B cell (primary cell): ENCODE measurements around the gene KIF23. TPM values are rescaled to one million over a fixed set of nuclear protein-coding genes. Genes with fewer than 3 reads are reported as not detected.
A peak's percentile ranks its signal among the peaks of the same experiment; 100 is the strongest.

Source experiments
- ATAC-seq: fragments of 200-7000 bp; cut with Tn5 transposase; one replicate; pipeline ENCODE4 v1.10.0; 2021; ENCODE audit warnings: low read depth, mild to moderate bottlenecking, moderate number of reproducible peaks, moderate library complexity
- CTCF ChIA-PET: fragments of 350-600 bp; sonication (Branson Sonifier 250); formaldehyde crosslinking; loops from one replicate; lab custom pipeline; 2021; ENCODE audit warnings: antibody characterized with exemption, inconsistent platforms; lab: Charles Lee
- POLR2A ChIA-PET: fragments of 350-600 bp; sonication (Branson Sonifier 250); formaldehyde crosslinking; loops from one replicate; lab custom pipeline; 2021; ENCODE audit warnings: antibody characterized with exemption; lab: Charles Lee
- DNase-seq: peaks from one replicate; pipeline ENCODE4 v3.0.0; 2013
- H2AFZ ChIP-seq: 2 replicates; pipeline ENCODE4 v1.6.1; 2012; ENCODE audit warnings: mild to moderate bottlenecking, low read depth, low read length; ENCODE audit not compliant: insufficient read depth, poor library complexity, severe bottlenecking
- H3K27ac ChIP-seq, 2 donors: 1 replicate in 1 of 2; 2 replicates in 1 of 2; pipeline ENCODE4 v1.5.1; 2012 to 2013; ENCODE audit warnings: low read length in 2 of 2, mild to moderate bottlenecking in 2 of 2, moderate library complexity in 1 of 2
- H3K27me3 ChIP-seq, 4 experiments: fragments of 200-600 bp in 1 of 4; sonication (generic) in 1 of 4; replicated peaks in 1 of 4; 1 replicate in 2 of 4; 2 replicates in 2 of 4; pipeline versions ENCODE4 v1.6.1 to v1.7.0; 2013 to 2016; ENCODE audit warnings: low read length in 3 of 4, mild to moderate bottlenecking in 2 of 4, mixed read lengths in 1 of 4, moderate library complexity in 1 of 4; ENCODE audit not compliant: insufficient read depth in 4 of 4, control insufficient read depth in 3 of 4; ENCODE audit errors: control extremely low read depth in 1 of 4
- H3K36me3 ChIP-seq, 2 experiments: replicated peaks in 1 of 2; 1 replicate in 1 of 2; 2 replicates in 1 of 2; pipeline versions ENCODE4 v1.6.1 to v1.7.1; 2013; ENCODE audit warnings: low read length in 1 of 2; ENCODE audit not compliant: insufficient read depth in 2 of 2, control insufficient read depth in 1 of 2; ENCODE audit errors: control extremely low read depth in 1 of 2, extremely low read depth in 1 of 2
- H3K4me1 ChIP-seq, 2 donors: fragments of 200-600 bp in 1 of 2; sonication (generic) in 1 of 2; 1 replicate in 1 of 2; 2 replicates in 1 of 2; pipeline versions ENCODE4 v1.5.1 to v1.6.1; 2013 to 2017; ENCODE audit warnings: low read length in 2 of 2; ENCODE audit not compliant: control insufficient read depth in 2 of 2, insufficient read depth in 2 of 2
- H3K4me2 ChIP-seq: replicated peaks from 2 replicates; pipeline ENCODE3; 2012; ENCODE audit warnings: mild to moderate bottlenecking, low read depth, low read length; ENCODE audit not compliant: poor library complexity, severe bottlenecking
- H3K4me3 ChIP-seq, 5 experiments: fragments of 200-600 bp in 1 of 5; sonication (generic) in 1 of 5; 1 replicate in 3 of 5; 2 replicates in 2 of 5; pipeline versions ENCODE4 v1.5.1 to v1.7.0; 2011 to 2016; ENCODE audit warnings: low read length in 4 of 5, mild to moderate bottlenecking in 4 of 5, low read depth in 2 of 5, control low read depth in 1 of 5, moderate library complexity in 1 of 5; ENCODE audit not compliant: insufficient read depth in 1 of 5; ENCODE audit errors: control extremely low read depth in 1 of 5, extremely low read depth in 1 of 5
- H3K79me2 ChIP-seq: fragments of 200-600 bp; sonication (generic); one replicate; pipeline ENCODE4 v1.6.0; 2016; ENCODE audit warnings: low read length; ENCODE audit not compliant: control insufficient read depth, insufficient read depth
- H3K9ac ChIP-seq: fragments of 200-600 bp; sonication (generic); 2 replicates; pipeline ENCODE4 v1.6.1; 2017; ENCODE audit warnings: mild to moderate bottlenecking, low read length, moderate library complexity
- H3K9me3 ChIP-seq, 3 donors: one replicate each; pipeline versions ENCODE4 v1.6.1 to v1.7.1; 2013; ENCODE audit warnings: low read length in 2 of 3; ENCODE audit not compliant: control insufficient read depth in 2 of 3, insufficient read depth in 1 of 3; ENCODE audit errors: control extremely low read depth in 1 of 3
- H4K20me1 ChIP-seq: 2 replicates; pipeline ENCODE4 v1.6.0; 2012; ENCODE audit warnings: mild to moderate bottlenecking, low read length; ENCODE audit not compliant: insufficient read depth, control insufficient read depth, poor library complexity, severe bottlenecking
- H3K27ac Mint-ChIP-seq: one replicate; pipeline ENCODE4 v1.8.0; 2021; ENCODE audit warnings: mixed read lengths
- H3K27me3 Mint-ChIP-seq: one replicate; pipeline ENCODE4 v1.8.0; 2021; ENCODE audit warnings: mixed read lengths
- H3K4me1 Mint-ChIP-seq: one replicate; pipeline ENCODE4 v1.8.0; 2021; ENCODE audit warnings: mixed read lengths
- H3K4me3 Mint-ChIP-seq: one replicate; pipeline ENCODE4 v1.8.0; 2021; ENCODE audit warnings: mixed read lengths
- H3K9me3 Mint-ChIP-seq: one replicate; pipeline ENCODE4 v1.8.0; 2022; ENCODE audit warnings: mixed read lengths; ENCODE audit not compliant: insufficient read depth
- EZH2 ChIP-seq: IDR thresholded peaks from 2 replicates; pipeline ENCODE4 v1.6.1; 2012; ENCODE audit warnings: borderline replicate concordance, low read depth, mild to moderate bottlenecking, moderate library complexity, low read length; ENCODE audit not compliant: insufficient read depth, poor library complexity, severe bottlenecking
- WGBS: methylation state at CpG from one replicate; pipeline ENCODE4 v1.1.5; 2013; ENCODE audit warnings: missing lambda C conversion rate; ENCODE audit not compliant: insufficient coverage; 5-methylcytosine and 5-hydroxymethylcytosine counted together
- intact Hi-C: fragments of 100-400 bp; cut with micrococcal nuclease; formaldehyde crosslinking; loops from one replicate; pipeline ENCODE4 v1.10.0; 2022
- polyA plus RNA-seq: library from polyadenylated mRNA; depleted of rRNA; stranded (reverse); fragments of >200 nt; gene quantifications from 2 replicates; pipeline ENCODE4 v1.2.3, GENCODE V29; 2012
- total RNA-seq, 2 donors: library from RNA; stranded (reverse); fragments of 120-200 nt in 1 of 2; gene quantifications; 1 replicate in 1 of 2; 2 replicates in 1 of 2; pipeline versions ENCODE4 v1.2.3 to v1.2.4, GENCODE V29; 2013 to 2022
- TF ChIP-seq, protein P1 (sequence below): fragments of 200-600 bp; IDR thresholded peaks from one replicate; pipeline ENCODE4 v1.8.0; 2022; ENCODE audit warnings: antibody characterized with exemption, mild to moderate bottlenecking

The KIF23 gene
- total and polyA plus RNA-seq, 2 donors (not counting 1 experiment from before 2014, with no cell fraction given), result 0.30 to 0.34 TPM

DNA sequence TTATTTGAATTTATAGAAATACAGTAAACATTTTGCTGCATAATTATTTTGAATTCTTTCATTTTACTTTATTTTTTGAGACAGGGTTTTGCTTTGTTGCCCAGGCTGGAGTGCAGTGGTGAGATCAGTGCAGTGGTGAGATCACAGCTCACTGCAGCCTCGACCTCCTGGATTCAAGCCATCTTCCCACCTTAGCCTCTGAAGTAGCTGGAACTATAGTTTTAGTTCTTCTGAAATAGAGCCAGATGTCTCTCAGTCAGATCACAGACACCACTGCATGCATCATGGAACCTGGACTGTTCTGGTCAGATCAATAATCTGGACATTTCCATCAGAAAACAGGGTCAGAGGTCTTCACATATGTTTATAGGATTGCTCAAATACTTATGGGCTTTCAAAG is 46.3 kb downstream of the KIF23 start:
- no peak for TF ChIP-seq EZH2
- TF ChIP-seq, protein P1, sequence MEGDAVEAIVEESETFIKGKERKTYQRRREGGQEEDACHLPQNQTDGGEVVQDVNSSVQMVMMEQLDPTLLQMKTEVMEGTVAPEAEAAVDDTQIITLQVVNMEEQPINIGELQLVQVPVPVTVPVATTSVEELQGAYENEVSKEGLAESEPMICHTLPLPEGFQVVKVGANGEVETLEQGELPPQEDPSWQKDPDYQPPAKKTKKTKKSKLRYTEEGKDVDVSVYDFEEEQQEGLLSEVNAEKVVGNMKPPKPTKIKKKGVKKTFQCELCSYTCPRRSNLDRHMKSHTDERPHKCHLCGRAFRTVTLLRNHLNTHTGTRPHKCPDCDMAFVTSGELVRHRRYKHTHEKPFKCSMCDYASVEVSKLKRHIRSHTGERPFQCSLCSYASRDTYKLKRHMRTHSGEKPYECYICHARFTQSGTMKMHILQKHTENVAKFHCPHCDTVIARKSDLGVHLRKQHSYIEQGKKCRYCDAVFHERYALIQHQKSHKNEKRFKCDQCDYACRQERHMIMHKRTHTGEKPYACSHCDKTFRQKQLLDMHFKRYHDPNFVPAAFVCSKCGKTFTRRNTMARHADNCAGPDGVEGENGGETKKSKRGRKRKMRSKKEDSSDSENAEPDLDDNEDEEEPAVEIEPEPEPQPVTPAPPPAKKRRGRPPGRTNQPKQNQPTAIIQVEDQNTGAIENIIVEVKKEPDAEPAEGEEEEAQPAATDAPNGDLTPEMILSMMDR, result no peak
- H3K36me3 ChIP-seq, result peaks cover 0 to 22% of the 10 kb centered on the region in 2 experiments
- peaks cover 27% of the 10 kb centered on the region for H3K4me1 Mint-ChIP-seq
- H3K27ac ChIP-seq, result no peak overlapping the region
- H3K9me3 ChIP-seq, result no peaks in the 10 kb centered on the region
- peaks cover 10% of the 10 kb centered on the region for H3K79me2 ChIP-seq
- no peak overlapping the region for H3K27ac Mint-ChIP-seq
- H3K4me3 ChIP-seq, result no peak overlapping the region
- no peaks in the 10 kb centered on the region for H3K9me3 Mint-ChIP-seq
- intact Hi-C loops, result loop anchor here (5.0 kb wide), 1 partner anchor 1017 kb away; no protein-coding TSS in a partner anchor
- DNase-seq, result no peak
- ChIA-PET POLR2A (no interaction called here), CTCF (interaction anchor here (0.5 kb wide), 1 partner anchor 11 kb away, joined by 4 read pairs; no protein-coding TSS in a partner anchor)
- no peaks in the 10 kb centered on the region for H3K27me3 Mint-ChIP-seq
- H4K20me1 ChIP-seq, result peaks cover 12% of the 10 kb centered on the region
- H3K27me3 ChIP-seq, result no peaks in the 10 kb centered on the region
- WGBS, result no CpG with 5 or more reads among the region's 1 CpG
- H3K4me3 Mint-ChIP-seq, result no peak overlapping the region
- H2AFZ ChIP-seq, result no peak overlapping the region
- H3K4me2 ChIP-seq, result no peak overlapping the region
- ATAC-seq, result no peak
- no peak overlapping the region for H3K9ac ChIP-seq
- H3K4me1 ChIP-seq, result peaks cover 11 to 16% of the 10 kb centered on the region in 2 donors

DNA sequence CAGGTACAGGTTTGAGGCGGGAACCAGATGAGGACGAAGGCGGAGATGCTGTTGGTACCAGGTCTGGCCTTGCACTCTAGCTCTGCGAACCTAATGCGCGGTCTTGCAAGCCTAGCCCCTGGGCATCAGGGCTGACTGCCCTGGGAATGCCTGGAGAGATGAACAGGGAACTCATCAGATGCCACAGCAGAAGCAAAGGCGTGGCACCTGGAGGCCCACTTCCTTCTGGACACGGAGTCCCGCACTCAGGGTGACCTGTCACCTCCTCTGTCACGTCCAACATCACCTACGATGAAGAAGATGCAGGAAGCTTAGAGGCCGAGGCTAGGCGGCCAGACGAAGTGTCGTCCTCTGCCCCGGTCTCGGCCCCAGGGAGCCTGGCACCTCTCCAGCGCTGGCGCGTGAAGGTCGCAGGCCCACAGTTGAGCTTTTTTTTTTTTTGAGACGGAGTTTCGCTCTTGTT is 47.9 kb downstream of the KIF23 start:
- H3K36me3 ChIP-seq, result peaks cover 0 to 6% of the 10 kb centered on the region in 2 experiments
- WGBS, result 55% methylated on average over 23 of the region's 23 CpGs
- H2AFZ ChIP-seq, result peak overlapping the region; percentile 97
- H4K20me1 ChIP-seq, result no peaks in the 10 kb centered on the region
- no peaks in the 10 kb centered on the region for H3K27me3 Mint-ChIP-seq
- DNase-seq (peak; percentile 40), ATAC-seq (no peak)
- peaks cover 25% of the 10 kb centered on the region for H3K4me1 Mint-ChIP-seq
- peak overlapping the region; percentile 88 for H3K4me3 Mint-ChIP-seq
- peak overlapping the region; percentile 94 for H3K4me2 ChIP-seq
- peaks cover 11 to 16% of the 10 kb centered on the region in 2 donors for H3K4me1 ChIP-seq
- H3K9me3 ChIP-seq, result no peaks in the 10 kb centered on the region
- TF ChIP-seq EZH2, result no peak
- TF ChIP-seq, protein P1, result no peak
- CTCF ChIA-PET, result interaction anchor here (0.7 to 3.1 kb wide), 14 partner anchors 9 to 1264 kb away, joined by 3 to 42 read pairs (median 5); partner anchors contain the start of genes KIF23 and RPLP1
- intact Hi-C loops, result loop anchor here (1.0 to 5.0 kb wide), 3 partner anchors 10 to 1015 kb away; partner anchors contain the start of genes KIF23 and RPLP1
- no peaks in the 10 kb centered on the region for H3K27me3 ChIP-seq
- peak overlapping the region in 4 of 5 experiments; percentile 70 to 90 (median 78) for H3K4me3 ChIP-seq
- peak overlapping the region; percentile 75 for H3K27ac Mint-ChIP-seq
- peak overlapping the region in 1 of 2 donors; percentile 77 for H3K27ac ChIP-seq
- H3K79me2 ChIP-seq, result peaks cover 10% of the 10 kb centered on the region
- POLR2A ChIA-PET, result interaction anchor here (0.7 to 3.8 kb wide), 3 partner anchors 9 to 1064 kb away, joined by 3 to 30 read pairs (median 4); partner anchors contain the start of gene RPLP1
- H3K9ac ChIP-seq, result peak overlapping the region; percentile 81
- H3K9me3 Mint-ChIP-seq, result no peaks in the 10 kb centered on the region
